H9 (cell line): ENCODE data around the gene CLEC10A. TPM values are rescaled to one million over a fixed set of nuclear protein-coding genes. Genes with fewer than 3 reads are reported as not detected.

Experiments
- DNase-seq: peaks from one replicate; pipeline ENCODE4 v3.0.0-alpha.2; 2017
- H2AFZ ChIP-seq: one replicate; pipeline ENCODE4 v1.6.1; 2013; ENCODE audit warnings: mild to moderate bottlenecking, low read length, control low read depth, moderate library complexity
- H2AK5ac ChIP-seq: 2 replicates; pipeline ENCODE4 v1.6.1; 2013; ENCODE audit warnings: low read length, control low read depth, mixed read lengths; ENCODE audit not compliant: insufficient read length
- H2BK120ac ChIP-seq: one replicate; pipeline ENCODE4 v1.6.1; 2013; ENCODE audit warnings: low read depth, mild to moderate bottlenecking, low read length, control low read depth, inconsistent platforms; ENCODE audit not compliant: poor library complexity, severe bottlenecking
- H2BK12ac ChIP-seq: 2 replicates; pipeline ENCODE4 v1.6.1; 2013; ENCODE audit warnings: low read length, control low read depth, mixed read lengths, low read depth; ENCODE audit not compliant: insufficient read length
- H2BK15ac ChIP-seq: 2 replicates; pipeline ENCODE4 v1.6.1; 2013; ENCODE audit warnings: low read depth, low read length, control low read depth
- H2BK20ac ChIP-seq: one replicate; pipeline ENCODE4 v1.6.1; 2013; ENCODE audit warnings: low read depth, mild to moderate bottlenecking, low read length, control low read depth, inconsistent platforms; ENCODE audit not compliant: poor library complexity, severe bottlenecking
- H2BK5ac ChIP-seq: 2 replicates; pipeline ENCODE4 v1.6.1; 2013; ENCODE audit warnings: low read length, control low read depth, mixed read lengths; ENCODE audit not compliant: insufficient read length
- H3K14ac ChIP-seq: 2 replicates; pipeline ENCODE4 v1.6.1; 2013; ENCODE audit warnings: low read length, control low read depth; ENCODE audit not compliant: insufficient read depth
- H3K18ac ChIP-seq: 2 replicates; pipeline ENCODE4 v1.6.1; 2013; ENCODE audit warnings: low read depth, mild to moderate bottlenecking, mixed read lengths, low read length, control low read depth; ENCODE audit not compliant: insufficient read length
- H3K23ac ChIP-seq: 2 replicates; pipeline ENCODE4 v1.6.1; 2013; ENCODE audit warnings: low read length, control low read depth, mixed read lengths, low read depth; ENCODE audit not compliant: insufficient read length
- H3K23me2 ChIP-seq: 2 replicates; pipeline ENCODE4 v1.6.1; 2013; ENCODE audit warnings: low read depth, mild to moderate bottlenecking, mixed read lengths, low read length, control low read depth; ENCODE audit not compliant: insufficient read length, poor library complexity, severe bottlenecking
- H3K27ac ChIP-seq: 2 replicates; pipeline ENCODE4 v1.5.1; 2013; ENCODE audit warnings: low read length, control low read depth, mixed read lengths, low read depth; ENCODE audit not compliant: insufficient read length
- H3K27me3 ChIP-seq: 2 replicates; pipeline ENCODE4 v1.6.1; 2013; ENCODE audit warnings: low read length, control low read depth, inconsistent platforms; ENCODE audit not compliant: insufficient read depth
- H3K4ac ChIP-seq: 2 replicates; pipeline ENCODE4 v1.6.1; 2013; ENCODE audit warnings: low read depth, mild to moderate bottlenecking, control low read depth, inconsistent platforms, low read length, moderate library complexity
- H3K4me1 ChIP-seq: 2 replicates; pipeline ENCODE4 v1.6.1; 2013; ENCODE audit warnings: low read length, control low read depth, inconsistent platforms; ENCODE audit not compliant: insufficient read depth
- H3K4me2 ChIP-seq: 2 replicates; pipeline ENCODE4 v1.6.1; 2013; ENCODE audit warnings: low read length, control low read depth, mixed read lengths; ENCODE audit not compliant: insufficient read length, insufficient read depth
- H3K56ac ChIP-seq: 2 replicates; pipeline ENCODE4 v1.6.1; 2013; ENCODE audit warnings: low read depth, mild to moderate bottlenecking, mixed read lengths, low read length, control low read depth; ENCODE audit not compliant: insufficient read length
- H3K79me1 ChIP-seq: 2 replicates; pipeline ENCODE4 v1.6.1; 2013; ENCODE audit warnings: low read depth, mild to moderate bottlenecking, moderate library complexity, low read length, control low read depth, inconsistent platforms; ENCODE audit not compliant: insufficient read depth, poor library complexity, severe bottlenecking
- H3K79me2 ChIP-seq: 2 replicates; pipeline ENCODE4 v1.6.1; 2013; ENCODE audit warnings: low read length, control low read depth, inconsistent platforms; ENCODE audit not compliant: insufficient read depth
- H3K9ac ChIP-seq: 2 replicates; pipeline ENCODE4 v1.6.1; 2013; ENCODE audit warnings: low read length, control low read depth, mixed read lengths; ENCODE audit not compliant: insufficient read length; ENCODE audit errors: extremely low read depth
- H3K9me3 ChIP-seq: one replicate; pipeline ENCODE4 v1.6.1; 2013; ENCODE audit warnings: low read depth, low read length, inconsistent platforms; ENCODE audit not compliant: control insufficient read depth
- H3T11ph ChIP-seq: one replicate; pipeline ENCODE4 v1.6.1; 2013; ENCODE audit warnings: mild to moderate bottlenecking, low read length, control low read depth, inconsistent platforms
- H4K20me1 ChIP-seq: one replicate; pipeline ENCODE4 v1.6.1; 2013; ENCODE audit not compliant: control insufficient read depth, insufficient read length, insufficient read depth
- H4K5ac ChIP-seq: 2 replicates; pipeline ENCODE4 v1.6.1; 2013; ENCODE audit warnings: low read depth, mild to moderate bottlenecking, mixed read lengths, low read length, control low read depth; ENCODE audit not compliant: insufficient read length
- H4K8ac ChIP-seq: replicated peaks from 2 replicates; pipeline ENCODE4 v1.6.1; 2013; ENCODE audit warnings: low read length, control low read depth, mixed read lengths, low read depth; ENCODE audit not compliant: insufficient read length
- H4K91ac ChIP-seq: 2 replicates; pipeline ENCODE4 v1.6.1; 2013; ENCODE audit warnings: low read depth, mild to moderate bottlenecking, moderate library complexity, mixed read lengths, low read length, control low read depth; ENCODE audit not compliant: insufficient read length
- H3K27ac Mint-ChIP-seq, 3 experiments: 2 replicates in 2 of 3; 3 replicates in 1 of 3; pipeline ENCODE4 v1.8.0; 2020 to 2021; ENCODE audit warnings: mixed read lengths in 3 of 3, mild to moderate bottlenecking in 1 of 3, moderate library complexity in 1 of 3
- H3K27me3 Mint-ChIP-seq: 2 replicates; pipeline ENCODE4 v1.8.0; 2021; ENCODE audit warnings: low read depth, mild to moderate bottlenecking, moderate library complexity, mixed read lengths
- H3K36me3 Mint-ChIP-seq, 3 experiments: 2 replicates in 2 of 3; 3 replicates in 1 of 3; pipeline ENCODE4 v1.8.0; 2020 to 2021; ENCODE audit warnings: low read depth in 3 of 3, mixed read lengths in 3 of 3; ENCODE audit not compliant: insufficient read depth in 1 of 3
- H3K4me1 Mint-ChIP-seq, 2 experiments: 2 replicates each; pipeline ENCODE4 v1.8.0; 2020; ENCODE audit warnings: mixed read lengths in 2 of 2
- H3K4me3 Mint-ChIP-seq, 2 experiments: 2 replicates in 1 of 2; 3 replicates in 1 of 2; pipeline ENCODE4 v1.8.0; 2020 to 2021; ENCODE audit warnings: mild to moderate bottlenecking in 2 of 2, mixed read lengths in 2 of 2, moderate library complexity in 1 of 2
- H3K9me3 Mint-ChIP-seq, 2 experiments: 2 replicates in 1 of 2; 3 replicates in 1 of 2; pipeline ENCODE4 v1.8.0; 2020; ENCODE audit warnings: mild to moderate bottlenecking in 2 of 2, mixed read lengths in 2 of 2, moderate library complexity in 1 of 2
- WGBS: extraction: QIAGEN DNeasy Blood & Tissue Kit; methylation state at CpG from one replicate; pipeline ENCODE4 v1.1.7; 2013; ENCODE audit warnings: missing lambda C conversion rate, low lambda C conversion rate, mixed read lengths; ENCODE audit not compliant: insufficient read length; ENCODE audit errors: extremely low coverage; 5-methylcytosine and 5-hydroxymethylcytosine counted together
- total RNA-seq: library from RNA; stranded (reverse); gene quantifications from 2 replicates; pipeline ENCODE4 v1.2.1, GENCODE V29; 2021
- TF ChIP-seq, protein P1 (sequence below): fragments of 200-600 bp; sonication (generic); conservative IDR thresholded peaks from 3 replicates; pipeline ENCODE4 v1.8.0; 2021; ENCODE audit warnings: antibody characterized with exemption, mild to moderate bottlenecking

The CLEC10A gene
- total RNA-seq, 1 experiment from 2014 or later: not detected

DNA sequence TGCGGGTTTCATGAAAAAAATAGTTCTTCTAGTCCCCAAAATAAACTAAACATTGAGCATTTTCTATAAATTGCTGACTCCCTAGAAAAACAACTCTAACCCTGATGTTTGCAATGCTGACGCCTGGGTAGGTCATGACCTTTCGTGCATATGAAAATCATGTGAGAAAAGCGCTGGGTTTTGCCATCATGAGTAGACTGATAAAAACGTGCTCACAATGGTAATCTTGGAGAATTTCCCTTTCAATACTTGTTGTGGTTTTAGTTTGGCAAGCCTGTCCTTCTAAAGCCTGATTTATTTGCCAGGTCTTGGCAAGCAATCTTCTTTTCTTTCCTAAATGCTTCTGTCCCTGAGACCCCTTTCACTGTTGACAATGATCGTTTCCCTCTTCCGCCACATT lies 4.0 kb upstream of the CLEC10A start:
- Histone ChIP-seq H3K18ac (no peak overlapping the region), H3K4me2 (no peak overlapping the region), H3K56ac (no peak overlapping the region), H3T11ph (no peak overlapping the region), H4K20me1 (no peaks in the 10 kb centered on the region), H4K8ac (no peak overlapping the region), H4K5ac (no peak overlapping the region), H4K91ac (no peak overlapping the region), H2BK12ac (no peak overlapping the region), H2AK5ac (no peak overlapping the region), H2BK20ac (no peak overlapping the region), H3K27ac (no peak overlapping the region), H3K23ac (no peak overlapping the region), H2BK15ac (no peak overlapping the region), H2AFZ (no peak overlapping the region), H3K79me2 (no peaks in the 10 kb centered on the region), H3K14ac (no peak overlapping the region), H2BK120ac (no peak overlapping the region), H3K23me2 (no peaks in the 10 kb centered on the region), H3K79me1 (no peaks in the 10 kb centered on the region), H3K4ac (no peak overlapping the region), H3K9ac (no peak overlapping the region), H3K4me1 (no peaks in the 10 kb centered on the region), H3K27me3 (no peaks in the 10 kb centered on the region), H3K9me3 (no peaks in the 10 kb centered on the region), H2BK5ac (no peak overlapping the region)
- H3K27me3 Mint-ChIP-seq: peaks cover 14% of the 10 kb centered on the region
- H3K27ac Mint-ChIP-seq: no peak overlapping the region
- no peaks in the 10 kb centered on the region for H3K36me3 Mint-ChIP-seq
- no peaks in the 10 kb centered on the region; a peak in 2 of 5 replicates for H3K9me3 Mint-ChIP-seq
- TF ChIP-seq, protein P1, sequence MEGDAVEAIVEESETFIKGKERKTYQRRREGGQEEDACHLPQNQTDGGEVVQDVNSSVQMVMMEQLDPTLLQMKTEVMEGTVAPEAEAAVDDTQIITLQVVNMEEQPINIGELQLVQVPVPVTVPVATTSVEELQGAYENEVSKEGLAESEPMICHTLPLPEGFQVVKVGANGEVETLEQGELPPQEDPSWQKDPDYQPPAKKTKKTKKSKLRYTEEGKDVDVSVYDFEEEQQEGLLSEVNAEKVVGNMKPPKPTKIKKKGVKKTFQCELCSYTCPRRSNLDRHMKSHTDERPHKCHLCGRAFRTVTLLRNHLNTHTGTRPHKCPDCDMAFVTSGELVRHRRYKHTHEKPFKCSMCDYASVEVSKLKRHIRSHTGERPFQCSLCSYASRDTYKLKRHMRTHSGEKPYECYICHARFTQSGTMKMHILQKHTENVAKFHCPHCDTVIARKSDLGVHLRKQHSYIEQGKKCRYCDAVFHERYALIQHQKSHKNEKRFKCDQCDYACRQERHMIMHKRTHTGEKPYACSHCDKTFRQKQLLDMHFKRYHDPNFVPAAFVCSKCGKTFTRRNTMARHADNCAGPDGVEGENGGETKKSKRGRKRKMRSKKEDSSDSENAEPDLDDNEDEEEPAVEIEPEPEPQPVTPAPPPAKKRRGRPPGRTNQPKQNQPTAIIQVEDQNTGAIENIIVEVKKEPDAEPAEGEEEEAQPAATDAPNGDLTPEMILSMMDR: no peak
- no peak overlapping the region for H3K4me3 Mint-ChIP-seq
- WGBS: no CpG with 5 or more reads among the region's 7 CpGs
- no peak for DNase-seq
- H3K4me1 Mint-ChIP-seq: peaks cover 6 to 7% of the 10 kb centered on the region in 2 experiments
